NCI-H2196 treated with DMSO at 0.1 percent for 48 hours (cell line): Measurements from ENCODE around the gene PTPRN2.

Experiments used
- DNase-seq: peaks from one replicate; lab custom pipeline; 2025; ENCODE audit not compliant: unreplicated experiment; lab: John Stamatoyannopoulos, UW

The PTPRN2 gene

GRCh38 chr7:158067219-158067930 lies 520.2 kb downstream of the PTPRN2 start:
- DNase-seq = no peak

- no peak for DNase-seq
Measured at GRCh38 chr7:158066085-158066484, 521.5 kb downstream of the PTPRN2 start.

- no peak for DNase-seq
Measured at GRCh38 chr7:158065340-158065739, 522.3 kb downstream of the PTPRN2 start.

DNA sequence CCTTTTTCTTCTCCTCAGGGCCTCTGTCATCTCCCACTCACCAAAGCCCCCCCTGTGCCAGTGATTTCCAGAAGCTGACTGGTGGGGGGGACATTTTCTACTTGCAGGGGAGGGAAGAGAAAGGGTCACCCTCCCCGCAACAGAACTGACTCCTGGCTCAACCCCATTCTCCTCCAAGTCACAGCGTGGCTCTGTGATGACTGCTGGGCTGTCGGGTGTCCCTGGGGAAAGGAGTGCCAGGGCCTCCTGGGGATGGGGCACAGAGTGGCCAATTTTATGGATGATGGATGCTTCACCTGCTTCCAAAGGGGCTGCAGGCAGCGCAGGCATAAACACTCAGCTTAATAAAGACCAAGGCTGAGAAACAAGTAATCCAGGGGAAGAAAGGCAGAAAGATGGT lies 523.0 kb downstream of the PTPRN2 start:
- no peak for DNase-seq

DNA sequence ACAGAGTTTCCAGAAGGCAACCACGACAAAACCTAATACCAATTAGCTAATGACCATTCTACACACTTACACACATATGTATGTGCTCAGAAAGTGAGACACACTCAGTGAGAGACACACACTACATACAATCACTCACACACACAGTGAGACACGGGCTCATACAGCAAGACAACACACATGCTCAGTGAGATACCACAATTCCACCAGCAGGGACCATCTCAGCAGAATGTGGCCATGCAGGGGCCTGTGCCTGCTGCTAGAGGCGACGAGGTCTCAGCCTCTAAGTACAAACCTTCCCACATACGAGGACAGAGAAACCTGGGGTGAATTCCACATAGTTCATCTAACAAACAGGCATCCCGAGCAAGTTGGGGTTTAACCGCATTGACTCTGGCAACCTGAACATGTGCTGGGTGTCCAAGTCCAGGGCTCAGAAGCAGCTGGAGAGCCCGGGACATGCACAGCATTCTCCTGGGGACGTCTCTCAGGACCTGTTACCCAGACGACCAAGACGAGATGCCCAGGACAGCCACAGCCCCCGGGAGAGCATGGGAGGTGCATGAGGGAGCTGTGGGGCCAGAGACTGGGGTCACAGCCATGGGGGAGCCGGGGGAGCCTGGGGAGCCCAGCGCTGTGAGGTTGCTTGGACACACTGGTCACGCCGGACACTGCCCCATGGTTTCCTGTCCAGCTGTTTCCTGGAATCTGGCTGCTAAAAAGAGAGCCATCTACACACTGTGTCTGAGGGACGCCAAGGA lies 523.6 kb downstream of the PTPRN2 start:
- DNase-seq = no peak

- DNase-seq = no peak
Measured at GRCh38 chr7:158062661-158063060, 525.0 kb downstream of the PTPRN2 start.

DNA sequence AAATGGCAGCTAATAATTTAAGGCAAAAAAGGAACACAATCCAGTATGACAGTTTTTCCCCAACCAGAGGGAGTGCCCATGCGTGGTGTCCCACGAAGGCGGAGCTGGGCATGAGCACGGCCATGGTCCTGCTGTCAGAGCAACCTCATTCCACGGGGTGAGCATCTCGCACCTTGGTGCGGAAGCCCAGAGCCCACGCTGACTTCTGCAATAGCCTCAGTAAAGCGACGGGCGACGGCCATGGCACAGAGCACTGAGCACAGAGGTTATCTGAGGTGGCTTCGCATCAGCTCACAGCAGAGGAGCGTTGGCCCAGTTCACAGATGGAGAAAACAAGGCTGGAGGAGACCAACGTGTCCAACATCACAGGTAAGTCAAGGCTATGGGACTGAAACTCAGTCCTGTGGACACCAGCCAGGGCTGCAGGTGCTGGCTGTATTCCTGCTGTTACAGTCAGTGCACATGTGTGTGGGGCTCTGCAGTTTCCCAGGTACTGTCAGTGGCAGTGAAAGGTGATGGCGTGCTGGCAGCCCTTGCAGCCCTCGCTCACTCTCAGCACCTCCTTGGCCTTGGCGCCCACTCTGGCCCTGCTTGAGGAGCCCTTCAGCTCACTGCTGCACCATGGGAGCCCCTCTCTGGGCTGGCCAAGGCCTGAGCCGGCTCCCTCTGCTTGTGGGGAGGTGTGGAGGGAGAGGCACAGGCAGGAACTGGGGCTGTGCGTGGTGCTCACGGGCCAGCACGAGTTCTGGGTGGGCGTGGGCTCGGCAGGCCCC lies 525.6 kb downstream of the PTPRN2 start:
- no peak for DNase-seq

- no peak for DNase-seq
Measured at GRCh38 chr7:158061026-158061630, 526.5 kb downstream of the PTPRN2 start.

DNA sequence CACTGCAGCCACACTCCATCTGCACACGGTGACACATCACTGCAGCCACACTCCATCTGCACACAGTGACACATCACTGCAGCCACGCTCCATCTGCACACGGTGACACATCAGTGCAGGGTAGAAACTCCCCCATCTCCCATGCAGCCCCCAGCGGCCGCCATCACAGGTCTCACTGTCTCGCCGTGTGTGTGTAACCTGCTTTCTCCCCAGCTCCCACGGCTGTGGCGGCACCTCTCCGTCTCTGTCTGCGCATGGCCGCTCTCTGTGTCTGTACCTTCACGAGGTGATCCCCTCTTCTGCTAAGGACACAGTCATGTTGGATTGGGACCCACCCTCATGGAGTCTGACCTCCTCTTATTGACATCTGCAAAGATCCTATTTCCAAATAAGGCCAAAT lies 527.4 kb downstream of the PTPRN2 start:
- no peak for DNase-seq

GRCh38 chr7:158057446-158057845 lies 530.2 kb downstream of the PTPRN2 start:
- DNase-seq = no peak

GRCh38 chr7:158056761-158057160 lies 530.9 kb downstream of the PTPRN2 start:
- no peak for DNase-seq

- DNase-seq = no peak
Measured at GRCh38 chr7:158055726-158056510, 531.7 kb downstream of the PTPRN2 start.

- DNase-seq = no peak
Measured at GRCh38 chr7:158054611-158055010, 533.0 kb downstream of the PTPRN2 start.

DNA sequence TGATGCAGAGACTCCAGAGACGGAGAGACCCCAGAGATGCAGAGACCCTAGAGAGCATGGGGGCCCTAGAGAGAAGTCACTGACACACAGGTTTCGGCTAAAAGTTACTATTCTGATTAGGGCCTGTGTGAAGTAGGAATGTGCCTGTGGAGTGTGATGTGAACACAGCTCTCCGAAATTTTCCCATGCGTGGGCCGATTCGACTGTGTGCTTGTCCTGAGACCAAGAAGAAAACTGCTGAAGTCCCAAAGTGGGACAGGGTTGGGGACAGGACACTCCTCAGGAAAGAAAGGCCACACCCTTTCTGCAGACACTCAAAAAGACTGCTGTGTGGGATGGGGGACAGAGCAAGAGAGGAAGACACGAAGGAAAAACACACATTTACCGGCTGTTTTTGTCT lies 533.5 kb downstream of the PTPRN2 start:
- no peak for DNase-seq

DNA sequence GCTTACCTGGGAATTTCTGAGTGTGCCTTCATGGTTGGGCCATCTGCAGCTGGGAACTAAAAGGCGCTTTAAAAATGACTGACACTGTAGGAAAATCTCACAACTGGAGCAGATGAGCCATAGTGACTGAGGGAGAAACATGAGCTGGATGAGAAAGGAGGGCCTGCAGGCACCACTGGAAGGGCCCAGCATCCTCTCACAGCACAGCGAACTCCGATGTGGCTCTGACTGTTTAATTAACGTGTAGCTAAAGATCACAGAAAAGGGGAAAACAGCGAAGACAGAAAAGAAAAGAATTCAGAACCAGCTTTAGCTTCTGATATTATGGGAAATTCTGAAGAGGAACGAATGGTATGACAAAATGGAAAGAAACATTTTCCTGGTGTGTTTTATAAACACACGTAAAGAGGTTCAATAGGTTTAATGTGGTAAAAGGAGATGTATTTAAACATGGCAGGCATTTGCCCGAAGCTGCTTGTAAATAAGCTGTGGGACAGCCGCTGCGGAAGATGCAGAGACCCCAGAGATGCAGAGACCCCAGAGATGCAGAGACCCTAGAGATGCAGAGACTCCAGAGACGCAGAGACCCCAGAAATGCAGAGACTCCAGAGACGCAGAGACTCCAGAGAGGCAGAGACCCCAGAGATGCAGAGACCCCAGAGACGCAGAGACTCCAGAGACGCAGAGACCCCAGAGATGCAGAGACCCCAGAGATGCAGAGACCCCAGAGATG lies 534.3 kb downstream of the PTPRN2 start:
- no peak for DNase-seq

GRCh38 chr7:158052381-158053060 lies 535.1 kb downstream of the PTPRN2 start:
- no peak for DNase-seq

DNA sequence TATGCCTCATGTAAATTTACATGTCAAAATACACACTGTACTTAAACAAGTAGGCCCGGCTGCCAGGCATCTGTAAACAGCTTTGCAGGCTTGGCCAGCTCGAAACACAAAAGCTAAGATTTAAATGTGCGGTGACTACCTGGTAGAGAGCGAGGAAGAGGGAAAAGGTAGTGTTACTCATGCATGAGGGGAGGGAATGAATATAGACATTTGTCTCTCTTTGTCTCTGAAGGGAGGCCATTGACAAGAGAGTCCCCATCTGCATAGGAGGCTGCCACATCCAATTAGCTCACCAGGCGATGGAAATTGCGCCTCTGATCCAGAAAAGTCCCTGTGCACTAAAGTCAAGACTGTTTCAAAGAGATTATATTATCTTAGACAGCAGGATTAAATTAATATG lies 535.8 kb downstream of the PTPRN2 start:
- DNase-seq = no peak

GRCh38 chr7:158050978-158051651 lies 536.5 kb downstream of the PTPRN2 start:
- DNase-seq = no peak

GRCh38 chr7:158050441-158050977 lies 537.1 kb downstream of the PTPRN2 start:
- no peak for DNase-seq
